Measurements from ENCODE around the gene DDAH2.

The DDAH2 gene, protein sequence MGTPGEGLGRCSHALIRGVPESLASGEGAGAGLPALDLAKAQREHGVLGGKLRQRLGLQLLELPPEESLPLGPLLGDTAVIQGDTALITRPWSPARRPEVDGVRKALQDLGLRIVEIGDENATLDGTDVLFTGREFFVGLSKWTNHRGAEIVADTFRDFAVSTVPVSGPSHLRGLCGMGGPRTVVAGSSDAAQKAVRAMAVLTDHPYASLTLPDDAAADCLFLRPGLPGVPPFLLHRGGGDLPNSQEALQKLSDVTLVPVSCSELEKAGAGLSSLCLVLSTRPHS

DNA sequence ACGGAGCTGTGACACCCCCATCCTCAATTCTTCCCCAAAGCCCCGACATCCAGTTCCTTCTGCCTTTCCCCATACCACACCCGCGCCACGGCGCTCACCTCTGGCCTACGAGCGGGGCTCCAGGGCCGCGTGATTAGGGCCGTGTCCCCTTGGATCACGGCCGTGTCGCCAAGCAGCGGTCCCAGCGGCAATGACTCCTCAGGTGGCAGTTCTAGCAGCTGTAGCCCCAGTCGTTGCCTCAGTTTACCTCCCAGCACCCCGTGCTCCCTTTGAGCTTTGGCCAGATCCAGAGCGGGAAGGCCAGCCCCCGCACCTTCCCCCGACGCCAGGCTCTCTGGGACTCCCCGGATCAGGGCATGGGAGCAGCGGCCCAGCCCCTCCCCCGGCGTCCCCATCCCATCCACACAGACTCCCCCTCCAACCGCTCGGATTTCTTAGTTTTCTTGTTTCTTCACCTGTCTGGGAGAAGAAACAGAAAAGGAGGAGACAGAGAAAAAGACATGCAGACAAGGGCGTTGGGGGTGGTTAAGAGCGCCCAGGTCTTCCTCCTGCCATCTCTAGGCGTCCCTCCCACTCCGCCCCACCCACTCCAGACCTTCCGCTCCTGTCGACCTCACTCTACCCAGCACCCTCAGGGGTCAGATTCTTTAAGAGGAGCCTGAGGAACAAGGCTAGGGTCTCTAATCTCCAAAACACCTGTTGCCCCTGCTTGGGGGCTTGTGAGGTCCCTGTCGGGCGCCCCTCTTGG, at the start of gene DDAH2:
DDAH2 (minus strand) TSS at position 533 of the 748 bp plus-strand sequence; CDS start at position 395, 138 bp downstream.
- DNase-seq = no peak

GRCh38 chr6:31778193-31778592, 49.1 kb upstream of the DDAH2 start:
- DNase-seq = no peak

DNA sequence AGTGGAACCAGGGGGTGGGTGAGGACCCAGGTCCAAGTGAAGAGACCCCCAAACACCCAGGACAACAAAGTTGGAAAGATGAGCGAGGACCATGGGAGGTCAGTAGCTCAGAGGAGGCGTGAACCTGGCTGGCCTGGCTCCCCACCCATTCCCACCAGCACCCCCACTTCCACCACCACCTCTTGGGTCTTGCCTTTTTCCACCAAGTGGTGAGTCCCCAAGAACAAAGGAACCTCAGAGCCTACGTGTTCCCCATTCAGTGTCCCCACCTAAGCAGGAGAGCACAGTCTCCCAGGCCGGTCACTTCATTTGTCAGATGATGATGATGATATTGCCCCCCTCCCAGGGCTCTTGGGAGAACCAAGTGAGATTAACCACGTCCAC, 48.6 kb upstream of the DDAH2 start:
- DNase-seq = no peak

DNA sequence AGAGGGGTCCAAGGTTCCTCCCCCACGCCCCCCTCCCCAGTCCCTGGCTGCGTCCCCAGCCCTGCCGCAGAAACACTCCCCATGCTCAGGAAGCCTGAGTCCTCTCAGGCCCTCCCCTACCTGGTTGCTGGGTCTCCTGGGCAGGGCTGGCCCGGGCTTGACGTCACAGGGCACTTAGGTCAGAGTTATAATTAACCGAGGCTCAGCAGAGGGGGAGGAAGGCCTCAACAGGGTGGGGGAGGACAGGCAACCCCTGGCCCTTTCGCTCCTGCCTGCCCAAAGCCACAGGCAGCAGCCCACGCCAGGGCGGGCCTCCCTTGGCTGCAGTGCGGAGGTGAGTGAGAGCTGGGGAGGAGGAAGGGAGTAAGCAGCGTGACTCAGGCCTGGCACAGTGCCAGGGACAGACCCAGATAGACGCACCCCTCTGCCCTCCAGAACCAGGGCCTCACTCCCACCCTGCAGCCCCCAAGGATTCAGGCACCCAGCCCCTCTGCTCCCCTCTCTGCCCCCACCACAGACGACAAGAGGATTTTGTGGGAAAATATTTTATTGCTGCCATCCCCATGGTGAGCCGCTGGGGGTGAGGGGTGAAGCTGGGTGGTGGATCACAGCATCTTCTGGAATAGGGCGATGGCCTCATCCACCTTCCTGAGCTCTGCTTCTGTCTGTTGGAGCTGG, 48.0 kb upstream of the DDAH2 start, which contains the start of gene VWA7:
VWA7 (minus strand) TSS at position 340 of the 678 bp plus-strand sequence. CDS start 549 bp downstream, outside the sequence.
- DNase-seq = peak; percentile 56

DNA sequence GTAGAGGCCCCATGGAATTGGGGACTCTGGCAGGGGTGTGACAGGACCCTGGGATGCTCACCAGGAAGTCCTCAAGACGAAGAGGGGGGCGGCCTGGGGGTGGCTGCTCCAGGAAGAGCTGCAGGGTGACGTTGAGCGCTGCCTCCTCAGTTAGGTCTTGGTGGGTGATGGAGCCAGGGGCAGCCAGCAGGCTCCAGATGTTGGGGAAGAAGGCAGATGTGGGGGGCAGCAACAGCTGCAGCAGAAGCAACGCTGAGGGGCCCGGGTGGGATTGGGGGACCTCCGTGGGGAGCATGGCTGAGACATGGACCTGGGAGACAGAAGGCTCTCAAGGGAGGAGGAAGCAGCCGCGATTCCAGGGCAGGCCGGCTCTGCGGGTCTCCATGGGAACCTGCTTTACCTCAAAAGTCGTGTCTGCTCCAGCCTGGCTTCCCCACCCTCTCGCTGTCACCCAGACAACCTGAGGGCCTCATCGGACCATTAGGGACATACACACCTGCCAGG, 47.4 kb upstream of the DDAH2 start:
- DNase-seq = no peak

GRCh38 chr6:31775633-31776484, 46.8 kb upstream of the DDAH2 start:
- DNase-seq = no peak

DNA sequence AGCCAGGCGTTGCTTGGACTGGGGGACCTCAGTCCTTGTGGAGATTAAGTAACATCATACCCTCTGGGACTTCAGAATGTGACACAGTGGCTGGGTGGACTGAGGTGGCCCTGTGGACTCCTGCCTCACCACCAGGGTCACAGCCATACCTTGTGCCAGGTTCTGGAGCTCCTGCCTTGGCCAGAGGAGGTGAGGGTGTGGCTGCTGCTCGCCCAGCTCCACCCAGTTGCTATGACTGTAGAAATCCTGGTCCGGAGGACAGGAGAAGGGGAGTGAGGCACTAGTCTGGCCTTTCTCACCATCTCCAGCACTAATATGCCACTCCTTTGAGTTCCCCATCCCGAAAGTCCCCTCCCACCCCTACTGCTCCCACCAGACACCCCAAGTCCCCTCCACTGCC, 46.1 kb upstream of the DDAH2 start:
- DNase-seq = no peak

DNA sequence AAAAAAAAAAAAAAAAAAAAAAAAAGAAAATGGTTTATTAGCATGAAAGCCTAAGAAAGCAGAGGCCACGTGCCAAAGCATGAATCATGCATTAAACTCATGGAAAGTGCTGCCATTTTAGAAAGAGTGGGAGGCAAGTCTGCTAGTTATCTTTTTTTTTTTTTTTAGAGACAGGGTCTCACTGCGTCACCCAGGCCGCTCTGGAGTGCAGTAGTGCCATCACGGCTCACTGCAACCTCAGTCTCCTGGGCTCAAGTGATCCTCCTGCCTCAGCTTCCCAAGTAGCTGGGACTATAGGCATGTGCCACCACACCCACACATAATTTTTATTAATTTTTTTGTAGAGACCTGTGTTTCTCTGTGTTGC, 42.9 kb upstream of the DDAH2 start:
- DNase-seq = no peak

GRCh38 chr6:31770860-31771259, 41.8 kb upstream of the DDAH2 start:
- no peak for DNase-seq

DNA sequence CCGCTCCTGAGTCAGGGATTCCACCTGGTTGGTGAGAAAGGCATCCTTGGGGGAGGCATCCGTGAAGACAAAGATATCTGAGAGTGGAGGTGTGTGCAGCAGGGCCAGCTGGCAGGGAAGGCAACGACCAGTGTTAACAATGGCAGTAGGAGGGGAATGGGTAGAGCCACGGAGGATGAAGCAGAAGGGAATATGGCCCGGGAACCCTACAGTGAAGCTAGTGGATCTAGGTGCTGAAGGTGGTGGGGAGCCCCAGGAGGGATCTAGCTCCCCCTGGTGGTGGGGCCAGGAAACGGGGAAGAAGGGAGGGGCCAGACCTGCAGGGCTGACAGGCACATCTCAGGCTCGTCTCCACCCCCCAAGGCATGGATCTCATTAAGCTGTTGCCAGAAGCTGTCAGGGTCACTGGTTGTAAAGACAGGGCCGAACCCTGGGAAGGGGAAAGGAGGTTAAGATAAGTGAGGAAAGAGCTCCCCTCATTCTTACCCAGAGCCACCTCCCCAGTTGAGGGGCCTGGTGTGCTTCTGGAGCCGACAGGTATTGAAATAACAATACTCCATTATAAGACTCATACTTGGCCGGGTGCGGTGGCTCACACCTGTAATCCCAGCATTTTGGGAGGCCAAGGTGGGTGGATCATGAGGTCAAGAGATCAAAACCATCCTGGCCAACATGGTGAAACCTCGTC, 40.7 kb upstream of the DDAH2 start:
- peak; percentile 68 for DNase-seq

GRCh38 chr6:31768363-31769257, 39.5 kb upstream of the DDAH2 start:
- DNase-seq = no peak

GRCh38 chr6:31767096-31767645, 38.1 kb upstream of the DDAH2 start:
- DNase-seq = no peak

- DNase-seq = no peak
These were observed 37.1 kb upstream of the DDAH2 start for GRCh38 chr6:31765910-31766794.

DNA sequence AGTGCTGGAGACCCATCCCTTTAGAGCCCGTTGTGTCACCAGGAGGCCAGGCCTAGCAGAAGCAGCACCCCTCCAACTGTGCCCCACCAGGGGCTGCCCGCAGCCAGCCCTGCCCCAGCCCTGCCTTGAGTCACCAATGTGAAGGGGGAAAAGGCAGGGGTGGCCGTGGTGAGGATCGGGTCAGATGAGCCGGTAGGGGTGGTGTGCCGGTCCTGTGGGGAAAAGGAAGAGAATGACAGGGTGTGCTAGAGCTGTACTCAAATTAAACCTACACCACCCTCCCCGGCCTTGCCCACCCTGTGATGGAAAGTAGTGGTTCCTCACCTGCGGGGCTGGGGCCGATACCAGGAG, 36.4 kb upstream of the DDAH2 start:
- no peak for DNase-seq

DNA sequence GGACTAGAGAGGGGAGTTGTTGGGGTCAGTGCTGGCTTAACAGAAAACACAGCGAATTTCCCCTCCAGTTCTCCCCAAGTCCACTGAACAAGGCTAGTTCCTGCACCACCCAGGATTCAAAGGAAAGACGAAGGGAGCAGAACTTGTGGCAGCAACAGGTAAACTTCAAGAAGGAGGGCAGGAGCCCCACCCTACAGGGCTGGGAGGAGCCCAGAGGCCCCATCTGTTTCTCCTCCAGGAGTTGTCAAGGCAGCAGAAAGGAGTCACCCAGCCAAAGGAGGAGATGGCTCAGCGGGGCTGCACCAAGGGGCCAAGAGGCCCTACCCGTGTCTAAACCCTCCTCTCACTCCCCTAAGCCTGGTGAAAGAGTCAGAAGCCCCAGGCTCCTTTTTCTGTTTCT, 35.1 kb upstream of the DDAH2 start:
- no peak for DNase-seq

GRCh38 chr6:31763619-31763940, 34.5 kb upstream of the DDAH2 start:
- no peak for DNase-seq

- DNase-seq = no peak
These were observed 33.9 kb upstream of the DDAH2 start for GRCh38 chr6:31762878-31763618.

- DNase-seq = no peak
These were observed 33.3 kb upstream of the DDAH2 start, which contains the start of gene SAPCD1 for GRCh38 chr6:31762356-31762755. Gene SAPCD1, plus strand, starts transcription at chr6:31762656. Its CDS starts 399 bp downstream, at chr6:31763055.

DNA sequence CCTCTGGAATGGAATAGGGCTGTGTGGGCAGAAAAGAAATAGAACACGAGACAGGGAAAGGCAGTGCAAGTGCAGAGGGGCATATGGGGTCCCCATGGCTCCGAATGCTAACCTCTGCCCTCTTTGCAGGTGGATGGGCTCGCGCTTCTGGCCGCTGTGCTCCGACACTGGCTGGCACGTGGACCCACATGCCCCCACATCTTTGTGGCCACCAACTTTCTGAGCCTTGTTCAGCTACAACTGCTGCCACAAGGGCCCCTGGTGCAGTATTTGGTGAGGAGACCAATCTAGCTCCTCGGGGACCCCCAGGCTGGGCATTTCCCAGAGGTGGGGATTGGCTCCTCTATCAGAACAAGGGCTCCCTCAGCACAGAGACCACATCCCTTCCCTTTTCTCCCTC, 32.2 kb upstream of the DDAH2 start:
- DNase-seq = no peak
